HG03045 (cell line): Measurements from ENCODE around the gene ANKRD30B.
"Not testable (repeated sequence)": the region's sequence is repeated elsewhere in the genome, so short reads cannot be mapped to it uniquely, and the experiment has no call there.

Experiments used
- ATAC-seq: cut with Tn5 transposase; IDR thresholded peaks from one replicate; pipeline ENCODE4 v1.9.1; 2021; ENCODE audit warnings: mild to moderate bottlenecking, moderate library complexity; ENCODE audit not compliant: unreplicated experiment

The ANKRD30B gene

DNA sequence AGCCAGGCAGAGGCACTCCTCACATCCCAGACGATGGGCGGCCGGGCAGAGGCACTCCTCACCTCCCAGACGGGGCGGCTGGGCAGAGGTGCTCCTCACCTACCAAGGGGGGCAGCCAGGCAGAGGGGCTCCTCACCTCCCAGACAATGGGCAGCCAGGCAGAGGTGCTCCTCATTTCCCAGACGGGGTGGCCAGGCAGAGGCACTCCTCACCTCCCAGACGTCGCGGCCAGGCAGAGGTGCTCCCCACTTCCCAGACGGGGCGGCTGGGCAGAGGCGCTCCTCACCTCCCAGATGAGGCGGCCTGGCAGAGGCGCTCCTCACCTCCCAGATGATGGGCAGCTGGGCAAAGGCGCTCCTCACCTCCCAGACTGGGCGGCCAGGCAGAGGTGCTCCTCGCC lies 107.7 kb downstream of the ANKRD30B start:
- not testable (repeated sequence) for ATAC-seq

DNA sequence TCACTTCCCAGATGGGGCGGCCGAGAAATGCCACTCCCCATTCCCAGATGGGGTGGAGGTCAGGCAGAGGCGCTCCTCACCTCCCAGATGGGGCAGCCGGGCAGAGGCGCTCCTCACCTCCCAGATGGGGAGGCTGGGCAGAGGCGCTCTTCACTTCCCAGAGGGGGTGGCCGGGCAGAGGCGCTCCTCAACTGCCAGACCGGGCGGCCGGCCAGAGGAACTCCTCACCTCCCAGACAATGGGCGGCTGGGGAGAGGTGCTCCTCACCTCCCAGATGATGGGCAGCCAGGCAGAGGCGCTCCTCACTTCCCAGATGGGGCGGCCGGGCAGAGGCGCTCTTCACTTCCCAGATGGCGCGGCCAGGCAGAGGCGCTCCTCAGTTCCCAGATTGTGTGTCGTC lies 108.3 kb downstream of the ANKRD30B start:
- not testable (repeated sequence) for ATAC-seq

DNA sequence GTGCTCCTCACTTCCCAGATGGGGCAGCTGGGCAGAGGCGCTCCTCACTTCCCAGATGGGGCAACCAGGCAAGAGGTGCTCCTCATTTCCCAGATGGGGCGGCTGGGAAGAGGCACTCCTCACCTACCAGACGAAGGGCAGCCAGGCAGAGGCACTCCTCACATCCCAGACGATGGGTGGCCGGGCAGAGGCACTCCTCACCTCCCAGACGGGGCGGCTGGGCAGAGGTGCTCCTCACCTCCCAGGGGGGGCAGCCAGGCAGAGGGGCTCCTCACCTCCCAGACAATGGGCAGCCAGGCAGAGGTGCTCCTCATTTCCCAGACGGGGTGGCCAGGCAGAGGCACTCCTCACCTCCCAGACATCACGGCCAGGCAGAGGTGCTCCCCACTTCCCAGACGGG lies 110.5 kb downstream of the ANKRD30B start:
- ATAC-seq: not testable (repeated sequence)

DNA sequence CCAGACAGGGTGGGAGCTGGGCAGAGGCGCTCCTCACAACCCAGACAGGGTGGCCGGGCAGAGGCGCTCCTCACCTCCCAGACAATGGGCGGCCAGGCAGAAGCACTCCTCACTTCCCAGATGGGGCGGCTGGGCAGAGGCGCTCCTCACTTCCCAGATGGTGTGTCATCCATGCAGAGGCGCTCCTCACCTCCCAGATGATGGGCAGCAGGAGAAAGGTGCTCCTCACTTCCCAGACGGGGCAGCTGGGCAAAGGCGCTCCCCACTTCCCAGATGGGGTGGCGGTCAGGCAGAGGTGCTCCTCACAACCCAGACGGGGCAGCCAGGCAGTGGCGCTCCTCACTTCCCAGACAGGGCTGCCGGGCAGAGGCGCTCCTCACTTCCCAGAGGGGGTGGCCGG lies 112.0 kb downstream of the ANKRD30B start:
- not testable (repeated sequence) for ATAC-seq

DNA sequence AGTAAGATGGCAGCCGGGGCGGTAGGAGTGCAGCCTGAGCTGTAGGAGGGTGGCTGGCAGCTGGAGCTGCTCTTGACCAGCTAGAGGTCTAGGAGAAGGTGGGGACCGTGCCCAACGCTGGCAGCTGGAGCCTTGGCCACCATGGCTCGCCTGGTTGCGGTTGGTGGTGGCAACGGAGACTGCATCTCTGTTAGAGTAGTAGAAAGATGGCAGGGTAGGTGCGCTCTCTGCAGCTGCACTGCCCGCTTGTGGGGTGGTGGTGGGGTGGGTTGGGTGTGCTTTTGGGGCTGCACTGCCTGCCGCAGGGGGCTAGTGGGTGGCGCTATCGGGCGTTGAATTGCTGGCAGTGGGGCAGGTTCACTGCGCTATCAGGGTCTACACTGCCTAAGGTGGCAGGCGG lies 118.5 kb downstream of the ANKRD30B start:
- ATAC-seq: not testable (repeated sequence)

DNA sequence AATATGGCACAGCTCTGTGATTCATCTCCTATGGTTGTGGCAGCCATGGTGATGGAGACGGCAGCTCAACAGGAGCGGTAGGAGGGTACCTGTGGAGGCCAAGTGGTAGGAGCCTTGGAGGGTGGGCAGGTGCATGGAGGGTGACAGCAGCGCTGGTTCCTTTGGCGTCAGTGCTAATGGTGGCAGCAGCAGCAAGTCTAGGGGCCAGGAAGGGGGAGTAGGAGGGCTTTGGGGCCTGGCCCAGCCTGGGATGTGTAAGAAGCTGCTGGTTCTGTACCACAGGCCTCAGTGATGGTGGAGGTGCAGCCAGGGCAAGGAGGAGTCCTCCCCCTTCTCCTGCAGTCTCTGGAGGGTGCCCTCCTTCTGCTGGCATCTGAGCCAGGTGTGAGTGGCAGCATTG lies 120.0 kb downstream of the ANKRD30B start:
- ATAC-seq: not testable (repeated sequence)

DNA sequence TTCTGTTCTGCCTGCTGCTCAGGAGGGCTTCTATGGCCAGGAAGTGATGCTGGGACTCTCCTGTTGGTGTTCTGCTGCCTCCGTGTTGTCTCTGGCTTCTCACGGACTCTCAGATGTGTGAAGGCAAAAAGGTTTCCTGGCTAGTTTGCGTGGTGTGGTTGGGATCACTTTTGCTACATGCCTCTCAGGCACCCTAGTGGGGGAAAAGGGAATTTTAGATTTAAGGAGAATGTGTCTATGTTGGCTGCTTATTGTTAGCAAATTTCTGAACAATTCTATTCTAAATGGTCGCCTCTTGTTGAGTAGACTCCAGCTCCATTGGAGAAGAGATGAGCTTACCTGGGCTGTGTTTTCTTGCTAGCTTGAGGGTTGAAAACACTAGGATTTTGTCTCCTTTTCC lies 120.9 kb downstream of the ANKRD30B start:
- ATAC-seq: not testable (repeated sequence)

DNA sequence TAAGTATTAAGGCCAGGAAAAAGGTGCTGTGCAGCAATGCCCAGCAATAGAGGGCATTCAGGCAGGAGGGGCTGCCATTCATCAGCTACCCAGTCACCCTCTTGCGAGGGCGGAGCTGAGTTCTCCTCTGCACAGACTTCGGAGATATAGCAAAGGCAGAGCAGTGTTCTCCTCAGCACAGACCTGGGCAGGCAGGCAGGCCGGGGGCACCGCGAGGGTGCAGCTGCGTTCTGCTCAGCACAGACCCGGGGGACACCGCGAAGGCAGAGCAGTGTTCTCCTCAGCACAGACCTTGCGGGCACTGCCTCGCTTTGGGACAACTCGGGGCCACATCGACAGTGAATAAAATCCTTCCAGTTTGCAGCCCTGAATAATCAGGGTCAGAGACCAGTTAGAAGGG lies 130.9 kb downstream of the ANKRD30B start:
- ATAC-seq: not testable (repeated sequence)

DNA sequence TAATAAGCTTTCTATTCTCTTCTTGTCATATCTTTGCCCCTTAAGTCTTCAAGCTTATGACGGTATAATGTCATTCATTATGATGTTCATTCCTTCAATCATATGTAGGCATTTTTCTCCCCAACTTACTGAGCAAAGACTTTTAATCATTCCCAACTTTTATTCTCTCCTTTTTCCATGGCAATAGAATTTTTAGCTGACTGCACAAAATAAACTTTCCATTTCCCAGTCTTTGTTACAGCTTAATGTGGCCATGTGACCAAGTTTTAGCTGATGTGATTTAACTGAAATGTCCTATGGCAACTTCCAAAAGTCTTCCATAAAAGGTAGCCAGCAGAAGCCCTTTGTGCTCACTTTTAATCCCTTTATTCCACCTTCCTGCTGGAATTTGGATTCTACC lies 152.5 kb downstream of the ANKRD30B start:
- ATAC-seq: no peak
